Measurements from ENCODE around the gene ITGB6.
"Not testable (repeated sequence)": the region's sequence is repeated elsewhere in the genome, so short reads cannot be mapped to it uniquely, and the experiment has no call there.

Gene ITGB6

DNA sequence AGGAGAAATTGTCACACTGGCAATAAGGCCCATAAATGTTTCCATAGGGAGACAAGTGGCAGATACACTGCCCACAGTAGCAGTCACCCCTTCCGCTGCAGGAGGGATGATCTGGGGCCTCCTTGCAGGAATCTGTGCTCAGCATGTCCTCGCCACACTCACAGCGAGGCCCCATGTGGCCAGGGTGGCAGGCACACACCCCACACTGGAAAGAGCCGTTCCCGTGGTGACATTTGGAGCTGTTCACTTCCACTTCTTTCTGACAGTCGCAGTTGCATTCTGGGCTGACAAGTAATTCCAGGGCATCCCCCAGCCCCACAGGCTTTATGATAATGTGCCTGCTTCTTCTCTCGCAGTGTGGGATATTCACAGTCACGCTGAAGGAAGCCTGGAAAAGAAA lies 62.6 kb downstream of the ITGB6 start:
- no peak for DNase-seq

DNA sequence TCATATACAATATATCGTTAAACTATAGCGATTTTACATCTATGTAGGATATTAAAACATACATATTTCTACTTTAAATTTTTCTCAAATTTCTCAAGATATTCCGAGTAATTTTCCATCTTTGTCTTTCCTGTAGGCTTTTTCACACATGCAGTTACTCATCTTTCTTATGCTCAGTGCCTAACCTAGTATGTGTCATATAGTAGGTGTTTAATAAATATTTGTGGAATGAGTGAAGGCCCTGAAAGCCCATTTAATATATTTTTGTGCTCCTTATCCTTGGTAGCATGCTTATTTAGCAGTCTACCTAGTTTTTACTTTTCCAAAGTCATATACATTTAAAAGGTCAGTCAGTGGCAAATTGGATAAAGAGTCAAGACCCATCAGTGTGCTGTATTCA lies 67.3 kb downstream of the ITGB6 start:
- no peak for DNase-seq

DNA sequence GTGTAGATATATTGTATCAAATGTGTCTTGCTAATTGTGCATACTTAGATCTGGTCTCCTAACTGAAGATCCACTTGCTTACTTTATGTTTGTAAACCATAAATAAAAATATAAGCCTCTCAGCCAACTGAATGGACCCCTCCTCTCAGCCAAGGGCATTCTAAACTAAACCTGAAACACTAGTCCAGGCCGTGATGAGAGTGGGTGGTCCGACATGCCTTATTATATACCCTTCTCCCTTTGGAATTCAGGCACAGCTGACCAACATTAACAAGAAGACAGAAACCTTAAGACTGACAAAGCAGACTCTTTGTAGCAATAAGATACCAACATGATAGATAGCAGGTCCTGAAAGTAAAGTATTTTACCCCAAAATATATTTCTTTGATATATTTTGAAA lies 73.3 kb downstream of the ITGB6 start:
- no peak for DNase-seq

DNA sequence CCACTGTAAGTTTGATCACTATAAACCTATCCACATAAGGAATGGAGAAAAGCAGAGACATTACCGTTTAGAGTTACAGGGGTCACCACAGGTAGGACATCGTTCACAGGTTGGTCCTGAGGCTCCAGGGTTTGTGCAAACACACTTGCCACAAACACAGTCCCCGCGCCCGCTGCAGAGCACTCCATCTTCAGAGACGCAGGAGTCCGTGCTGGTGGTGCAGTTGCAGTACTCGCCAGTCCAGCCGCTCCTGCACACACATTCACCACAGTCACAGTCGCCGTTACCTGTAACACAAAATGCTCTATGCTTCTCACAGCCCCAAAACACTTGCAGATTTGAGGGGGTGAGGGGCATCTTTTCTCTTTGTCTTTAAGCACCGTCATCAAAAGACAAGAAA lies 73.8 kb downstream of the ITGB6 start:
- DNase-seq = no peak

DNA sequence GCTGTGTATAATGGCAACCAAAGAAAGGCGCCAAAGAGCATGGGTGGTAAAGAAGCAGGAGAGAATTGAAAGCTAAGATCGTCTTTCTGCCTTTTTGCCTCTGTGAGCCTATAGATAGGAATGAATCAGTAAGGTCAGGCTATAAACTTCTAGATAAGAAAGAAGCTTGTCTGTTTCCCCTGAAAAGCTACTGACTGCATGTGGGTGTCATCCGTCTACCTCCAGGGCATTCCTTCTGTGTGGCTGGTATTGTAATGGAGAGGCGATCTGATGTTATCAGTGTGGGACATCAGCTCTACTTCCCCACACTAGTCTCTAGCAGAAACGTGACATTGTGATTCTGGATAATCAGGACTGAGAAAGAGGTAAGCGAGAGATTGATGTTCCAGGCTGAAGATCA lies 74.2 kb downstream of the ITGB6 start:
- no peak for DNase-seq

DNA sequence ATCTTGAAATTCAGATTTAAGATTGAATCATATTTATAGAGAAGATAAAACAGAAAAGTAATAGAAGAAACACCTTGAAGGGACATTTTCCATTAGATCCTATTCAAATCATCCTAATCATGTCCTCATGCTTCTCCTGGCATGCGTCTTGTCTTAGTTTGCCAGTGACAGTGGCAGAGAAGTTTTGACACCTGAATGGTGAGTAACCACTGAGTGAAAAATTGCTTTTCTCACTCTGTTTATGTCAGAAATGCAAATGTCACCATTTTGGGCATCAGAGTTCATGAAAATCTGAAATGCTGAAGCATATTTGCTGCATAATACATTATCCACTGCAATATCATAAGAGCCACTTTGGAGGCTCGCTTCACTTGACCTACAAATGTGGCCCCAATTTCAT lies 74.7 kb downstream of the ITGB6 start:
- DNase-seq = no peak

DNA sequence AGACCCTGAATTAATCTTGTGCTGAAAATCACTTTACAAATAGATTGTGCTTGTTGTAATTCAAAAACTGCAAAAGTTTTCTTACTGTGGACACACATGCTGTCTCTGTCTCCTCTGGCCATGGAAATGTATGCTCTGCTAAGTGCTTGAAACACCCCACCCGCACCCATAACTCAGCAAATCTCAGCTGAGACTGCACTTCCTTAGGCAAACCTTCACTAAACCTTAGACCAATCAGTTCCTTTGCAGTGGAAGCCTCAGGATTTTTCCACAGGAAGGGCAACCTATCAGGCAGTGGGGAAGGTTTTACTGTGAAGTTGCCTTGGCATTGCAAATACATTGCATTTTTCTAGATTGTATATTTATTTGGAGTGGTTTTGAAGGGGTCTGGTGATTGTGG lies 75.5 kb downstream of the ITGB6 start:
- DNase-seq = no peak

DNA sequence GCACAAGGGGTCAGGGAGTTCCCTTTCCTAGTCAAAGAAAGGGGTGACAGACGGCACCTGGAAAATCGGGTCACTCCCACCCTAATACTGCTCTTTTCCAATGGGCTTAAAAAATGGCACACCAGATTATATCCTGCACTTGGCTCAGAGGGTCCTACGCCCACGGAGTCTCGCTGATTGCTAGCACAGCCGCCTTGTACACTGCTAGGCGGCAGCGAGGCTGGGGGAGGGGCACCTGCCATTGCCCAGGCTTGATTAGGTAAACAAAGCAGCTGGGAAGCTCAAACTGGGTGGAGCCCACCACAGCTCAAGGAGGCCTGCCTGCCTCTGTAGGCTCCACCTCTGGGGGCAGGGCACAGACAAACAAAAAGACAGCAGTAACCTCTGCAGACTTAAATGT lies 85.4 kb downstream of the ITGB6 start:
- DNase-seq = not testable (repeated sequence)

DNA sequence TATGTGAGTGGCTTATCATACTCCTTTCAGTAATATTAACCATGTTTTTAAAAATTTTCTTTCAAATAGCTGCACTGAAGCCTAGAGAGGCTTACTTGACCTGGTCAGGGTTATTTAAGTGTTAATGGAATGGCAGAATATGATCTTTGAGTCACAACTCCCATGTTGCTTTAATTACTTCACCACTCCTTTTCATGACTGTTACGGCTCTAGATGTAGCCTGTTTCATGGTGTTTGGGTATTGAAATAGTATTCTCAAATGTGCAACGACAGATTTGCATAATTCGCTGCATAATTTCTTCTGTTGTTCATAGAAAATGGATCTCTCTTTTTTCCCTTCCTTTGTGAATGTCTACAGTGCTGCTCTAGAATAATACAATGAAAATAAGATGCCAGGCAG lies 86.1 kb downstream of the ITGB6 start:
- no peak for DNase-seq

DNA sequence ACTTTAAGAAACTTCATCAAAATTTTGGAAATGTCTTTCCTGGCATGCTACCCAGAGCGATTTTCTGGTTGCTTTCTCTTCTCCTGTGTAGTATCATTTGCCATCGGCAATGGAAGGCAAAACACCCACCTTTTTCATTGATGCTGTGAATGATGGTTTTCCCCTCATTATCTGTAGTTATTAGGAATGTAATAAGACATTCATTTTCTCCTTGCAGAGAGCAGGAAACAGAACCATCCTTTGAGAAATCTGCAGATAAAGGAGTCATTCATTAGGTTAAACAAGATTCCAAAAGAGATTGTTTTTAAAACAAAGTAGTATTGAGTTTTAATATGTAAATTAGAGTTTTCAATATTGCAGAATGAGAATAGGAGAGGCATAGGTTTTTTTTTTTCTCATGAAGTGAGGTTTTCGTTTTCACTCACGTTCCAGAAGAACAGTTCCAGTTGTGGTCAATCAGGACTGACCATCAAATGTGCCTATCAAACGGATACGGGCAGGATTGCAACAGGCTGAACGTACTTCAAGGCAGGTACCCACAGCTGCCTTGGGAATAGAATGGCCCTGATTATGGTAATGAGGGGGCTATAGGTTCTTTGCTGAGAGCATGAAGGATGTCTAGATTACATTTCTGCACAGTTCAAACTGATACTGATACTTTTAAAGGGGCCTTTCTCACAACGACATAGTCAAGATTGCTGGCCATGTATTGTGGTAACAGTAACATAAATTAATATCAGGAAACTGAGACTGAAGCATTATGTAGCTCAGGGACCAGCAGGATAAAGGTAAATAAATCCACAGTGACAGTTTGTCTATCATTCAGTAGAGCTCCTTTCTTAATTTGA lies 87.9 kb downstream of the ITGB6 start:
- no peak for DNase-seq

DNA sequence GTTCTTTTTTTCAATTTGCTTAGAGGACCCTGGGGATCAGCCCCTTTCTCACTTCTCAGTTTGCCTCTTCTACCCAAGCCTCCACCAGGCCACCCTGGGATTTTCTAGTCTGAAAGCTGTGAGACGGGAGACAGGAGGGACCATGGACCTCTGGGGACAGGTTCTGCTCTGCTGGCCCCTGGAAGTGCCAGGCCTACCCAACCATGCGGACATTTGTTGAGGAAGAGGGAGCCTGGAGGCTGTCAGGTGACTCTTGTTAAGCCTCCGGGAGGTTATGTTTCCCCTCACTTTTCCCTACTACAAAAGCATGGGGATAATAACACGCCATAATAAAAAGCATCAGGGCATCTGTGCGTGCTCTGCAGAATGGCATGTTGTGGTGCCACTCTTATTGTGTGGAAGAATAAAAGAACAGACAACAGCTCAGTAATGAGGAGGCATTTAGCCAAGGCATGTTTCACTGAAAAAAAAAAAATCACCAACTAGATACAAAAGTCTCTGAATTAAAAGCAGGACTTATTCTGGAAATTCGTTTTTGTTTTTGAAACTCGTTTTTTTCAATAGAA lies 89.3 kb downstream of the ITGB6 start:
- no peak for DNase-seq

DNA sequence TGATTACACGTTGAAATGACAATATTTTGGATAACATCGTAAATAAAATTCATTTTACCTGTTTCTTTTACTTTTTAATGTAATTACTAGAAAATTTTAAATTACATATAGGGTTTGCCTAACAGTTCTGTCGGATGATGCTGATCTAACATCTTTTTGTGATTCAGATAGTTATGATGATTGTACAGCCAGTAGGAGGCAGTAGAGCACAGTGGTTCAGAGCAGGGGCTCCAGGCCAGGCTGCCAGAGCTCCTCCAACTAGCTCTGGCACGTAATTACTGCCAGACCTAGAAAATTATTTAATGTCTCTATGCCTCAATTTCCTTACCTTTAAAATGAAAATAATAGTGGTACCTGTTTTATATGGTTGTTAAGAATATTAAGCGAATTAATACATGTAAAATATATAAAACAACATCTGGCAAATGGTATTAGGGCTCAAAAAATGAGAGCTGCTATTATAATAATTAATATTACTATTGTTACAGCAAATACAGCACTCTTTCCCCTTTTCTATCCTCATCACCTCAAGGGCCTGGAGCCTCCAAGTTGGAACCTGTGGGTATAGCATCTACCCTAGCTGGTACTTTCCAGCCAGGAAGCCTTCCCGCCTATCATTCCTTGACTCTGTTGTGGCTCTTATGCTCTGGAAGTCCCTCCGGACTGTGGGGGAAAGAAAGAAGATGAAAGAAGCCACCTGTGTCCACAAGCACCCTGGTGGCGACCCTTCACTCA lies 90.0 kb downstream of the ITGB6 start:
- DNase-seq = peak; percentile 3

DNA sequence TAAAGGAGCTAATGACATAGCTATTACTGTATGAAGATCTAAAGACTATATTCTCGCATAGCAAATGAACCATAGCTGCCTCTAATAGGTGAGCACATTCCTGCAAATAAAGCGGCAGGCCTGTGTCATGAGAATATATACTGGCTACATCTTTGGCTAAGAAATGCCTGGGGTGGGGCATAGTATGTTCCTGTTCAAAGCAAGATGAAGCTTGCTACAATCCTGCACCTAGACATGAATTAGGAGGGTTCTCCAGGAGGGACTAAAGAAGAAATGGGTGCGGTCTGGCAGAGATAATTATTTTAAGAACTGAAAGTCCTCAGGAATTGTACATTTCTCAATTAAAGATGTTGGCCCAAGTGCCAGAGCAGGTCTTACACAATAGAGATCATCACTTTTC lies 90.8 kb downstream of the ITGB6 start:
- DNase-seq = no peak

DNA sequence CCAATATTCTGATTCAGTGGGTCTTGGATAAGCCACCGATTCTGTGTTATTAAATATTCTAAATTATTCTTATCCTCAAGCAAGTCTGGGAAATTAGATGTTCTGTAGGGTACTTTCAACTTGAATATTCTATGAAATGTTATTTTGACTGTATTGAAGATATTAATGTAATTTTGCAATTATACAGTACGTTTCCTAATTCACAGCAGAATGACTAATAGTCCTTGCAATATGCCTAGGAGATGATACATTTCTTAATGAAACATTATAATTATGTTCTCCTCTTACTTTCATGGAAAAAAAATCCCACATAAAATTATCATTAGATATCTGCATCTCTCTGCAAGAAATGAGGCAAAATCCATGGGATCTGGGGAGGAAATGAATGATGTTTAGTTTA lies 91.4 kb downstream of the ITGB6 start:
- no peak for DNase-seq

DNA sequence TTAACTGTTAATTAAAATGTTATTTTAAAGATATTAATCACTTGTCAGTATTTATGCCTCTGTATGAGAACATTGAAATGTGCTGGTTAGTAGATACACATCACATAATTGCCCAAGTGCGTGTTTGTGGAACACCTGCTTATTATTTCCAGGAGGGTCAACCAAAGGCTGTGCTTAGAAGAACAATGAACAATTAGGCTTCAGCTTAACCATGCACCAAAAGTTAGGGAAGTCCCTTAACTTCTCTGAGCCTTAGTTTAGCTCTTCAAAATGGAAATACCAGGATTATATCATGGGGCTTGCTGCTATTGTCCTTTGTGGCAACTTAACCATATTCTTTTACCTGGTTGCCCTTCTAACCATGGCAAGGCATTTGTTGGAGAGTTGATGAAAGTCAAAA lies 94.7 kb downstream of the ITGB6 start:
- no peak for DNase-seq

DNA sequence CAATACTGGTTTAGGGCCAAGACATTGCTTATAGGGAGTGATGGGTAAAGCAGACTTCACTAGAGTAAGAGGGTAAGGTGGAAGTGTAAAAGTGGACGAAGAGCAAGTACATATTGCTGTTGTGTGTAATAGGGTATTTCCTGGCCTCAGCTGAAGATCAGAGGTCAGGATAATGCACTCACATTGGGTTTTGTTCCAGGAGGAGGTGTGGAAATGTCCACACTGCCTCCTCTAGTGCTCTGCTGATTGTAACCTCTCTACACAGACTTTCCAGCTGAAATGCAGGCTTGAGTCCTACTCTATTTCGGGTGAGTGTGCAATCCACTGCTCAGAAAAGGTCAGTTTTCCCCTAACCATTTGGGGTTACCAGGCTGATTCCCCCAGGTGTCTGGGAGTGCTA lies 96.0 kb downstream of the ITGB6 start:
- no peak for DNase-seq

DNA sequence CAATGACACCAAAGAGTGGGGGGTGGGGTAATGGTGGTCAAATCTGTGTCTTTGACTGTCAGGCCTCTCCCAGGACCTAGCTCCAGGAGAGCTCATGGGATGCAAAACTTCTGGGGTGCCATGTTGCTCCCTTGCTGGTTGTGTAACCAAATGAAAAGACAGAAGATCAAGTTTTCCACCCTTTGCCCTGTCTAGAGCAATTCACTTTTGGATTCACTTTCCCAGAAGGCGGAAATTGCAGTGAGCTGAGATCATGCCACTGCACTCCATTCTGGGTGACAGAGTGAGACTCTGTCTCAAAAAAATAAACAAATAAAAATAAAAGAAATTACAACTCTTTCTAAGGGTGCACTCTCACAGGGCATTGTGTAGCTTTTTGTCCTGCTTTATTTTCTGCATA lies 102.7 kb downstream of the ITGB6 start:
- DNase-seq = no peak

DNA sequence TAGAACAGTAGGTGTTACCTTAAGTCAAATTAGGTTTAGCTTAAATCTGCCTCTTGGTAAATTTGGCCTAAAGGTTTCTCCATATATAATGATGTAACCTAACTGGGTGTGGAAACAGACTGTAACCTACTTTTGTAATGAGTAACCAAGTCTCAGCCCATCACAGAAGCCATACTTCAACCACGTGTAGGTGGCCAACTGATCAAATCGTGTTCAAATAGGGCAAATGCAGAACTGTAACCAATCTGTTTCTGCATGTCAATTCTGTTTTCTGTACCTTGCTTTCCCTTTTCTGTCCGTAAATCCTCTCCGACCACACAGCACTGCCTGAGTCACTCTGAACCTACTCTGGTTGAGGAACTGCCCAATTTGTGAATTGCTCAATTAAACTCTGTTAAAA lies 103.7 kb downstream of the ITGB6 start:
- no peak for DNase-seq

DNA sequence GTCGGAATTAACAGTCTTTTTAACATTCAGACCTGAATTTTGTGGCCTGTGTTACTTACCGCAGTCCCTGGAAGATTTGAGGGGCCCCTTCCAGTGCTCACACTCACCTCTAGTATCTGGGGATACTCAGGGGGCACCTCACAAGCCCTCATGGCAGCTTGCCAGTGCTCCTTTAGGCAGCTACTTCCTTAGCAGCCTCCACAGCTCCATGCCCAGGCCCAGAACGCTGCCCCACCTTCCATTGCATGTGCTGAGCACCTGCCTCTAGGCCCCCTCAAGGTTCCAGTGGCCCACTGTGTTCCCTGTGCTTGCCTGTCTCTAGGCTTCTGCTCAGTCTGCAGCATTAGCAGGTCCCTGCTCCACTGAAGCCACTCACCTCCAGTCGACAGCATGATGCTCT lies 107.6 kb downstream of the ITGB6 start:
- no peak for DNase-seq

DNA sequence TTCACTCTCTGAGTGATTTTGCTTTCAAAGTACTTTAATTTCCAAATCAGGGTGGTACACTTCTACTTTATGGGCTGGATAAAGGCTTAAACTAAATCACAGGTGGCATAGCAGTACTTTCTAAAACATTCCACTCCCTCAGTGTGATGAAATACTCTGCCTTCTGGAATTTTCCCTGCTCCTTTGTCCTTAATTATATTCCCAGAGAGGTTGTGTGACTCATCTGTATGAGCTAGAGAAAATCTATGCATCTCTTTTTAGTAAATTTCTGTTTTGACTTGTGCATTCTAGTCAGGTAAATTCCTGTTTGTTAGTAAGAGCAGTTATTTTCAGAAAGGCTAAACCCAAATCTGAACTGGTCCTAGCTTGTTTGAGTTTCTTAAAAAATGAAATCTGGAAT lies 108.7 kb downstream of the ITGB6 start:
- no peak for DNase-seq

DNA sequence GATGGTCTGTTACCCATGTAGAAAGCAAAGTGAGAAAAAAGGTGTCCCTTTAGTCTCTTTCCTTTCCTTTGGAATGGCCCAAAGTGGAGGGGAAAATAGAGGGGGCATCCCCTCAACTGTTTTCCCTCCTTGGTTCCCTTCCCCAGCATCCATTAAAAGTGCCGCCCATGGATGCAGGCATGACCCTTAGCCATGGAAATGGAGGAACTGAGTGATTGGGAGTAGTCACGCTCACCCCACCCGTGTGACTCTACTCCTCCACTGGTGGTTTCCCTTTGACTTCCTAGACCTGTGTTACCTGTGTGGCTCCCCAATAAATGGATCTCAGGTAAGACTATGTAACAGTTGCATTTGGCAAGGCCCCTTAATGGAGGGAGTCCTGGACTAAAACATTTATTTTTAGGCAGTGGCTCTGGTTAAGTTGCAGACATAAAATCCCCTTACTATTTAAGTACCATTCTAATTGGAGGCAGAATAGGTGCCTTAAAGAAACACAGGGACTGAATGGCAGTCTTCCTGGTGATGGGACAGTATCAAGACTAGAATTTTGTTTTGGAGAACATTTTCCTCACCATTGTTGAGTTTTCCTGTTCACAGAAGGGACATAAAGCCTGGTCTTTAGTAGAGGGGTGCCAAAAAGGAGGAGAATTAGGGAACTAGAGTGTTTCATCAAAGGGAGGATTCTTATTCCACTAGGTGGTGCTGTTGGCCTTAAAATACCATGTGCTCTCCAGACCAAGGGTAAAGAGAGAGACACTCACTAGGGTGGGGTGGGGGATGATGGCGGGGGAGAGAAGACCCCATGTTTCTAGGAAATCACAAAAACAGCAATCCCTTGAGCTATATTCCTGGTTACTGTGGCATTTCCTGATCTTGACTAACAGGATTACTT lies 112.0 kb downstream of the ITGB6 start:
- no peak for DNase-seq

DNA sequence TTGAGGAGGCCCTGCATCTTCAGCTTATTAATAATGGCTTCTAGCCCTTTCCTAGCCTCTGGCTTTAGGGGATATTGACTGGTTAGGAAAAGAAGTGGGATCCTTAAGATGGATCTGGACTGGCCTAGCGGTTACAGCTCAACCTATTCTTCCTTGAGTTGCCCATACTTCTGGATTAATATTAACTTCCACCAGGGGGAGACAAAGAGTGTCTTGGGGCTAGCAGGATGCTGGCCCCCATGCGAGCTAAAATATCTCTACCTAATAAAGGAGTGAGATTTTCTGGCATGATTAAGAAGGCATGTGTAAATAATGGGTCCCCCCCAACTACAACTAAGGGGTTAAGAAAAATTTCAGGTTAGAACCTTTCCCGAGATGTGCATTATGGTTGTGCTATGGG lies 114.4 kb downstream of the ITGB6 start:
- DNase-seq = no peak

Data from SHP77 treated with DMSO at 0.1 percent for 48 hours (cell line).